Fibroblast of villous mesenchyme (primary cell): ENCODE data around the gene CXCR6. TPM values are rescaled to one million over a fixed set of nuclear protein-coding genes. Genes with fewer than 3 reads are reported as not detected.
A peak's percentile ranks its signal among the peaks of the same experiment; 100 is the strongest.

ENCODE experiments used
- DNase-seq: peaks from one replicate; pipeline ENCODE4 v3.0.0-alpha.2; 2010; ENCODE audit warnings: low read depth
- H3K4me3 ChIP-seq: 2 replicates; pipeline ENCODE4 v1.5.1; 2011; ENCODE audit warnings: low read depth, mild to moderate bottlenecking, low read length
- CTCF ChIP-seq: IDR thresholded peaks from 2 replicates; pipeline ENCODE4 v1.5.1; 2012; ENCODE audit warnings: low read depth, mild to moderate bottlenecking, low read length; ENCODE audit not compliant: insufficient read depth
- total RNA-seq: library from RNA; depleted of rRNA; stranded (reverse); fragments of >200 nt; gene quantifications from 2 replicates; pipeline ENCODE4 v1.2.3, GENCODE V29; 2012

Gene CXCR6
- total RNA-seq, 1 donor = under 0.01 TPM

- no peak for TF ChIP-seq CTCF
These were observed 43.2 kb downstream of the CXCR6 start for GRCh38 chr3:45986303-45986982.

GRCh38 chr3:45987368-45988291 is 44.4 kb downstream of the CXCR6 start:
- no peak for TF ChIP-seq CTCF
- no peak overlapping the region for H3K4me3 ChIP-seq
- DNase-seq = peak; percentile 76

More at GRCh38 chr3:45986303-45986982, 43.2 kb downstream of the CXCR6 start:
- H3K4me3 ChIP-seq = no peak overlapping the region
- DNase-seq = peak; percentile 87

GRCh38 chr3:45988362-45988761 is 45.1 kb downstream of the CXCR6 start:
- peak; percentile 62 for DNase-seq
- H3K4me3 ChIP-seq = no peak overlapping the region
- TF ChIP-seq CTCF = no peak

GRCh38 chr3:45988804-45989203 is 45.5 kb downstream of the CXCR6 start:
- DNase-seq = peak; percentile 69
- TF ChIP-seq CTCF = no peak
- no peak overlapping the region for H3K4me3 ChIP-seq

GRCh38 chr3:45990181-45990580 is 46.9 kb downstream of the CXCR6 start:
- H3K4me3 ChIP-seq = no peak overlapping the region
- DNase-seq = no peak
- no peak for TF ChIP-seq CTCF

GRCh38 chr3:45991341-45991740 is 48.1 kb downstream of the CXCR6 start:
- H3K4me3 ChIP-seq = no peak overlapping the region
- TF ChIP-seq CTCF = no peak

More at GRCh38 chr3:45991341-45991740, 48.1 kb downstream of the CXCR6 start:
- no peak for DNase-seq
